Heart right ventricle (tissue), 16 donors: ENCODE data around the gene PROM2. TPM values are rescaled to one million over a fixed set of nuclear protein-coding genes. Genes with fewer than 3 reads are reported as not detected.

Source experiments
- ATAC-seq, 8 donors: fragments of 200-7000 bp; cut with Tn5 transposase; one replicate each; pipeline ENCODE4 v1.9.1; 2020; ENCODE audit warnings: mild to moderate bottlenecking in 8 of 8, moderate library complexity in 8 of 8, moderate number of reproducible peaks in 1 of 8
- DNase-seq, 2 donors: peaks; one replicate each; pipeline ENCODE4 v3.0.0-alpha.2; 2020
- H3K27ac ChIP-seq, 10 donors: fragments of 200-600 bp; sonication (generic) in 2 of 10; one replicate each; pipeline versions ENCODE4 v1.5.0 to v1.8.0; 2020 to 2022; ENCODE audit warnings: mild to moderate bottlenecking in 3 of 10
- H3K27me3 ChIP-seq, 7 donors: fragments of 200-600 bp; one replicate each; pipeline ENCODE4 v1.8.0; 2021 to 2022; ENCODE audit warnings: mild to moderate bottlenecking in 2 of 7
- H3K36me3 ChIP-seq, 9 donors: fragments of 200-600 bp; sonication (generic) in 1 of 9; one replicate each; pipeline versions ENCODE4 v1.5.0 to v1.8.0; 2020 to 2022; ENCODE audit warnings: mild to moderate bottlenecking in 2 of 9
- H3K4me1 ChIP-seq, 9 donors: fragments of 200-600 bp; sonication (generic) in 1 of 9; one replicate each; pipeline versions ENCODE4 v1.5.0 to v1.8.0; 2020 to 2022; ENCODE audit warnings: mild to moderate bottlenecking in 4 of 9
- H3K4me3 ChIP-seq, 10 donors: fragments of 200-600 bp; sonication (generic) in 2 of 10; one replicate each; pipeline versions ENCODE4 v1.5.0 to v1.8.0; 2020 to 2022; ENCODE audit warnings: mild to moderate bottlenecking in 7 of 10, moderate library complexity in 2 of 10
- H3K9me3 ChIP-seq, 11 donors: fragments of 200-600 bp in 10 of 11; sonication (generic) in 2 of 11; one replicate each; pipeline versions ENCODE4 v1.5.0 to v1.8.0; 2013 to 2022; ENCODE audit warnings: mild to moderate bottlenecking in 2 of 11, control low read depth in 1 of 11, moderate library complexity in 1 of 11
- CTCF ChIP-seq, 9 donors: fragments of 200-600 bp; sonication (generic) in 2 of 9; IDR thresholded peaks; one replicate each; pipeline versions ENCODE4 v1.5.0 to v1.8.0; 2021 to 2022; ENCODE audit warnings: antibody characterized with exemption in 9 of 9, mild to moderate bottlenecking in 5 of 9, moderate library complexity in 1 of 9
- WGBS, 2 donors: extraction: QIAGEN DNeasy Blood & Tissue Kit; methylation state at CpG; one replicate each; pipeline ENCODE4 v1.1.7; 2013; ENCODE audit warnings: inconsistent platforms in 1 of 2; 5-methylcytosine and 5-hydroxymethylcytosine counted together
- intact Hi-C, 10 donors: fragments of 100-400 bp; cut with DNase I; formaldehyde crosslinking; loops; one replicate each; pipeline versions ENCODE4 v1.11.1 to v1.14.2; 2022
- polyA plus RNA-seq, 2 donors: library from polyadenylated mRNA; stranded (reverse); fragments of 200-250 nt; gene quantifications; one replicate each; pipeline ENCODE4 v1.2.3, GENCODE V29; 2013
- total RNA-seq, 10 donors: library from RNA; stranded (reverse); fragmentation: NEBNext Ultra II Directional in 3 of 10; extraction: Animal tissue kit (Norgen Biotek cat#: 25700) in 3 of 10; gene quantifications; one replicate each; pipeline versions ENCODE4 v1.2.1 to v1.2.4, GENCODE V29; 2021 to 2023
- donor health status: Arrhythmogenic right ventricular cardiomyopathy.
- donor health status: ischemic (EF 13 %, LVEDD 7.1; RV severe dilation, severe dysfunction).
- donor health status: healthy with polysubstance abuse.
- donor health status: DM: no; HTN: yes; CAD: no.
- donor health status: DM: no; HTN: no; CAD: no.
- donor health status: ischemic (EF 25% LVEDD 6.9; RV normal size, moderate dysfunction).
- donor health status: ischemic (EF 25% LVEDD 5.7; RV mildly dilated, moderate dysfunction).
- donor health status: healthy.
- donor health status: DM: yes; HTN: yes; CAD: no.
- donor health status: Ischemic cardiomyopathy.
- donor health status: ischemic (EF 35%, LVEDD 5.7; RV mildly dilated, moderate dysfunction).
- donor health status: nonischemic (EF 11% LVEDD 7.7; RV severe dilation, severe dysfunction).
- donor health status: DM: yes; HTN: yes; CAD: no.
- donor health status: PGD.
- donor health status: ischemic (EF 29% LVEDD 5.4; RV normal size, mild dysfunction).
- donor health status: nonischemic (EF 23%, LVEDD 6.1; RV moderate dilation, normal function).

The PROM2 gene
- total and polyA plus RNA-seq, 12 donors, result 0.32 to 3.4 (median 0.94) TPM

GRCh38 chr2:95329891-95330793, 55.9 kb downstream of the PROM2 start:
- Histone ChIP-seq H3K27me3 (no peaks in the 10 kb centered on the region), H3K9me3 (no peaks in the 10 kb centered on the region), H3K4me1 (peaks cover 0 to 6% (median 0%) of the 10 kb centered on the region in 9 donors), H3K36me3 (no peaks in the 10 kb centered on the region), H3K27ac (peak overlapping the region in 1 of 10 donors; percentile 7), H3K4me3 (no peak overlapping the region)
- ATAC-seq (peak; percentile 29 to 81 (median 60)), DNase-seq (peak in 1 of 2 donors; percentile 35)
- intact Hi-C loops, result no loop called here
- TF ChIP-seq CTCF (IDR thresholded peaks at IDR 0.05), result peak in 3 of 9 donors; percentile 9 to 13 (median 12)
- WGBS, 2 donors, result 75 to 77% methylated on average over 22 to 23 of the region's 23 CpGs

- no peak for TF ChIP-seq CTCF (IDR thresholded peaks at IDR 0.05)
- Histone ChIP-seq H3K9me3 (no peaks in the 10 kb centered on the region), H3K36me3 (no peaks in the 10 kb centered on the region), H3K27me3 (no peaks in the 10 kb centered on the region), H3K4me3 (no peak overlapping the region), H3K27ac (no peak overlapping the region), H3K4me1 (peaks cover 0 to 6% (median 0%) of the 10 kb centered on the region in 9 donors)
- no peak for ATAC-seq
- peak in 1 of 2 donors; percentile 2 for DNase-seq
- intact Hi-C loops, result no loop called here
- 86 to 90% methylated on average over 11 of the region's 11 CpGs for WGBS, 2 donors
Measured at GRCh38 chr2:95330794-95331338, 56.6 kb downstream of the PROM2 start.

GRCh38 chr2:95331606-95332005, 57.4 kb downstream of the PROM2 start:
- DNase-seq, result peak in 1 of 2 donors; percentile 1
- Histone ChIP-seq H3K36me3 (no peaks in the 10 kb centered on the region), H3K9me3 (no peaks in the 10 kb centered on the region)

More at GRCh38 chr2:95331606-95332005, 57.4 kb downstream of the PROM2 start:
- Histone ChIP-seq H3K4me1 (peaks cover 0 to 6% (median 0%) of the 10 kb centered on the region in 9 donors), H3K27ac (no peak overlapping the region), H3K27me3 (no peaks in the 10 kb centered on the region), H3K4me3 (no peak overlapping the region)
- 85 to 87% methylated on average over 10 of the region's 10 CpGs for WGBS, 2 donors
- TF ChIP-seq CTCF (IDR thresholded peaks at IDR 0.05), result no peak
- intact Hi-C loops, result no loop called here
- no peak for ATAC-seq
